Erythroblast (primary cell): Measurements from ENCODE around the gene FPGS.

Experiments used
- GATA1 ChIP-seq: IDR thresholded peaks from 2 replicates; pipeline ENCODE4 v1.6.1; 2011; ENCODE audit warnings: low read depth, mild to moderate bottlenecking, control low read depth, low read length, moderate library complexity
- POLR2A ChIP-seq: IDR thresholded peaks from 2 replicates; pipeline ENCODE4 v1.6.1; 2011; ENCODE audit warnings: mild to moderate bottlenecking, low read length

- no peak for TF ChIP-seq POLR2A
- TF ChIP-seq GATA1 = no peak
Measured at GRCh38 chr9:127854960-127855359, 52.3 kb downstream of the FPGS start.
